Cardiac fibroblast (primary cell): ENCODE measurements around the gene GPR84.

Source experiments
- DNase-seq, 2 donors: peaks; one replicate each; pipeline versions ENCODE4 v3.0.0 to v3.0.0-alpha.2; 2010; ENCODE audit warnings: low read depth in 2 of 2
- H3K4me3 ChIP-seq, 2 donors: replicated peaks in 1 of 2; 1 replicate in 1 of 2; 2 replicates in 1 of 2; pipeline ENCODE4 v1.5.1; 2011; ENCODE audit warnings: low read depth in 2 of 2, low read length in 2 of 2, mild to moderate bottlenecking in 2 of 2, moderate library complexity in 1 of 2
- CTCF ChIP-seq: IDR thresholded peaks from one replicate; pipeline ENCODE4 v1.5.1; 2011; ENCODE audit warnings: low read depth, mild to moderate bottlenecking, low read length, inconsistent platforms

GPR84 gene

DNA sequence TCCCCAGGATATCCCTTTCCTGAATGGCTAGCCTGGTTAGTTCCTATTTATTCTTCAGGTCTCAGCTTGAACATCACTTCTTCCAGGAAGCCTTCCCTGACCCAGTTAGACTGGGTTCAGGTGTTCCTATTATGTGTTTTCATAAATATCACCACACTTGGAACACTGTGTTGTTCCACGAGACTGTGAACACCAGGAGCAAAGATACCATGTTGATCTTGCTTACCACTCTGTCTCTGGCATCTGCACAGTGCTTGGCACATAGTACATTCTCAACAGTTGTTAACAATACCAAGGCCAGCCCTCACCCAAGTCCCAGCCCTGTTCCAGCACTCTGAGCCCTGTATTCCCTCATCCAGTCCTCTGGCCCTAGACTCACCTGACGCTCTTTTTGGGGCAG, 33.9 kb upstream of the GPR84 start:
- no peak overlapping the region for H3K4me3 ChIP-seq

DNA sequence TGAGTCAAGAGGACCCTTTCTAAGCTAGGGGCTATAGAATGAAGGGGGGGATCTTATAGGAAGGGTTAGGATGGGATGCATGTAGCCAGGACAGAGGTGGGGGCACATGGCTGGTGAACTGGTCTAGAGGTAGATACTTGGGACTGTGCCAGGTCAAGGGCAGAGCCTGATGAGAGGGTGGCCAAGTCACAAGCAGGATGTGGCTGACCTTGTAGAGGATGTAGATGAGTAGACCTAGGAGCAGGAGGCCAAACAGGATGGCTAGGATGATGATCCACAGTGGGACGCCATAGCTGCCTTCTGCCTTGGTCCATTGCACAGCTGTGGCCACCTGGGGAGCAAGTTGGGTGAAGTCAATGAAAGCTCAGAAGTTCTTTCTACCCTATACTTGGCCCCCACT, 32.9 kb upstream of the GPR84 start:
- H3K4me3 ChIP-seq, result no peak overlapping the region
- TF ChIP-seq CTCF, result no peak
- DNase-seq, result no peak

More for the DNA sequence above, 33.9 kb upstream of the GPR84 start:
- TF ChIP-seq CTCF, result no peak
- DNase-seq, result no peak

DNA sequence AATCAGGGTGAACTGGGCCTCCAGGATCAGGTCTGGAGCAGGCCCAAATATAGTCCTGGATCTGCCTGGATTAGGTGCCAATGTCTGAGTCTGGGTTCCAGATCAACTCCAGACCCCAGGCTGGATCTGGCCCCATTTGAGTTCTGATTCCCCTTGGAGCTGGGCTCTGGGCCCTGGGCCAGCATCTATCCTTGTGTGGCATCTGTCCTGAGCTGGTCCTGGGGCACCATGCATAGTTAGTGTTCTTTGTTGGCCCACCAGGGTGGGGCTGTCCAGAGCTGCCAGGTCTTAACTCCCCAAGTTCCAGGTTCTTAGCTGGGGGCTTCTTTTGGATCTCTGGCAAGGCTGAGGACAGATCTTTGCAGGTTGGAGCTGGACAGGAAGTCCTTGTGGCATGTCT, 31.3 kb upstream of the GPR84 start:
- DNase-seq, result no peak
- H3K4me3 ChIP-seq, result no peak overlapping the region
- TF ChIP-seq CTCF, result no peak

- no peak for DNase-seq
- no peak for TF ChIP-seq CTCF
- H3K4me3 ChIP-seq, result no peak overlapping the region
Measured at GRCh38 chr12:54394986-54395385, 30.7 kb upstream of the GPR84 start.

GRCh38 chr12:54394281-54394719, 30.0 kb upstream of the GPR84 start:
- DNase-seq, result peak; percentile 64 to 69
- H3K4me3 ChIP-seq, result no peak overlapping the region
- TF ChIP-seq CTCF, result peak; percentile 63

GRCh38 chr12:54393743-54394142, 29.5 kb upstream of the GPR84 start:
- H3K4me3 ChIP-seq, result no peak overlapping the region
- TF ChIP-seq CTCF, result no peak
- DNase-seq, result no peak

- no peak for DNase-seq
- TF ChIP-seq CTCF, result no peak
- H3K4me3 ChIP-seq, result no peak overlapping the region
Measured at GRCh38 chr12:54393207-54393609, 28.9 kb upstream of the GPR84 start.
